ENCODE measurements around the gene DNAJC5.

Gene DNAJC5

DNA sequence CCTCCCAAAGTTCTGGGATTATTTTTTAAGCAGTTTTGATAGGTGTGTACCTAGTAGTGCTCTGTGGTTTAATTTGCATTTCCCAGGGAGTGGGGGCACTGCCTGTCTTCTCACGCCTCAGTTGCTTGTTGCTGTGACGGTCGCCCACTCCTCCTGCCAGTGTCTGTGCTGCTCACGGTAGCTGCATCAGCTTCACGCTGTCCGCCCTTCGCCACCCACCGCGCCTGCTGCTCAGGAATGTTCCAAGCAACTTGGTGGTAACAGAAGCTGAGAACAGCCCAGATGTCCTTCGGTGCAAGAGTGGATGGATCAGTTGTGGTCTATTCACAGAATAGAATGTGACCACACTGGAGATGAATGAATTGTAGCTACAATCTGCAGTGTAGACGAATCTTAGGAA lies 22.9 kb downstream of the DNAJC5 start:
- Histone ChIP-seq H3K4me2 (no peak overlapping the region), H3K27me3 (ENCODE audit: insufficient read depth, low read depth) (no peaks in the 10 kb centered on the region), H3K27ac (no peak overlapping the region), H3K9ac (no peak overlapping the region), H3K4me1 (ENCODE audit: low read depth, poor library complexity, severe bottlenecking) (no peaks in the 10 kb centered on the region), H3K79me2 (ENCODE audit: insufficient read depth, low read depth) (peaks cover 20% of the 10 kb centered on the region; the same call in 1 of the 2 replicates), H3K4me3 (IDR thresholded peaks at IDR 0.05; ENCODE audit: insufficient read depth, low read depth, low read length) (no peak overlapping the region), H3K36me3 (ENCODE audit: insufficient read depth) (no peaks in the 10 kb centered on the region), H4K20me1 (ENCODE audit: insufficient read depth) (no peaks in the 10 kb centered on the region), H2AFZ (ENCODE audit: low read depth) (no peak overlapping the region)
- TF ChIP-seq, protein P1, sequence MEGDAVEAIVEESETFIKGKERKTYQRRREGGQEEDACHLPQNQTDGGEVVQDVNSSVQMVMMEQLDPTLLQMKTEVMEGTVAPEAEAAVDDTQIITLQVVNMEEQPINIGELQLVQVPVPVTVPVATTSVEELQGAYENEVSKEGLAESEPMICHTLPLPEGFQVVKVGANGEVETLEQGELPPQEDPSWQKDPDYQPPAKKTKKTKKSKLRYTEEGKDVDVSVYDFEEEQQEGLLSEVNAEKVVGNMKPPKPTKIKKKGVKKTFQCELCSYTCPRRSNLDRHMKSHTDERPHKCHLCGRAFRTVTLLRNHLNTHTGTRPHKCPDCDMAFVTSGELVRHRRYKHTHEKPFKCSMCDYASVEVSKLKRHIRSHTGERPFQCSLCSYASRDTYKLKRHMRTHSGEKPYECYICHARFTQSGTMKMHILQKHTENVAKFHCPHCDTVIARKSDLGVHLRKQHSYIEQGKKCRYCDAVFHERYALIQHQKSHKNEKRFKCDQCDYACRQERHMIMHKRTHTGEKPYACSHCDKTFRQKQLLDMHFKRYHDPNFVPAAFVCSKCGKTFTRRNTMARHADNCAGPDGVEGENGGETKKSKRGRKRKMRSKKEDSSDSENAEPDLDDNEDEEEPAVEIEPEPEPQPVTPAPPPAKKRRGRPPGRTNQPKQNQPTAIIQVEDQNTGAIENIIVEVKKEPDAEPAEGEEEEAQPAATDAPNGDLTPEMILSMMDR (conservative IDR thresholded peaks at IDR 0.05; ENCODE audit: low read depth, low read length) = no peak

GRCh38 chr20:63919130-63919529 lies 24.2 kb downstream of the DNAJC5 start:
- no peaks in the 10 kb centered on the region for H3K36me3 ChIP-seq (ENCODE audit: insufficient read depth)
- no peak overlapping the region for H2AFZ ChIP-seq (ENCODE audit: low read depth)
- H3K4me3 ChIP-seq (IDR thresholded peaks at IDR 0.05; ENCODE audit: insufficient read depth, low read depth, low read length) = no peak overlapping the region
- no peak overlapping the region for H3K9ac ChIP-seq
- H3K27me3 ChIP-seq (ENCODE audit: insufficient read depth, low read depth) = no peaks in the 10 kb centered on the region
- TF ChIP-seq, protein P1 (conservative IDR thresholded peaks at IDR 0.05; ENCODE audit: low read depth, low read length) = no peak
- H3K4me1 ChIP-seq (ENCODE audit: low read depth, poor library complexity, severe bottlenecking) = no peaks in the 10 kb centered on the region
- no peaks in the 10 kb centered on the region for H4K20me1 ChIP-seq (ENCODE audit: insufficient read depth)
- H3K27ac ChIP-seq = no peak overlapping the region
- H3K4me2 ChIP-seq = no peak overlapping the region
- peaks cover 8% of the 10 kb centered on the region; the same call in 1 of the 2 replicates for H3K79me2 ChIP-seq (ENCODE audit: insufficient read depth, low read depth)

DNA sequence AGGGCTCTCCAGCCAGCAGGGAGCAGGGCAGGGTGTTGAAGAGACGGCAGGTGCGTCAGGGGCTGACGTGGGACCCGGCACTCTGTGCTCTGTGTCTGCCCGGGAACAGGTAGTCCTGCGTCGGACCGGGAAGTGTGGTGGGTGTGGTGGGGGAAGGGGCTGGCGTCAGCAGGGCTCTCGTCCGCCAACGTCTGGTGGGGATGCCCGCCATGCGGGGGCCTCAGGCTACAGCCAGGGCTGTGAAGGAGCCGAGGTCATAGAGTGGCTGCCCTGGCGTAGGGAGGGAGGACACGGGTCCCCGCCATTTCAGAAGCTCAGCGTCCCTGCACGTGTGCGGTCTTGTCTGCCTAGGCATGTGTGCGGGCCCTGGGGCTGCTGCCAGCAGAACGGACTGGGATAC lies 25.3 kb downstream of the DNAJC5 start:
- Histone ChIP-seq H3K36me3 (ENCODE audit: insufficient read depth) (no peaks in the 10 kb centered on the region), H3K79me2 (ENCODE audit: insufficient read depth, low read depth) (0 out of 2 replicates have a peak, but pooled peaks cover under 1% of the 10 kb centered on the region)
- TF ChIP-seq, protein P1 (conservative IDR thresholded peaks at IDR 0.05; ENCODE audit: low read depth, low read length) = no peak

DNA sequence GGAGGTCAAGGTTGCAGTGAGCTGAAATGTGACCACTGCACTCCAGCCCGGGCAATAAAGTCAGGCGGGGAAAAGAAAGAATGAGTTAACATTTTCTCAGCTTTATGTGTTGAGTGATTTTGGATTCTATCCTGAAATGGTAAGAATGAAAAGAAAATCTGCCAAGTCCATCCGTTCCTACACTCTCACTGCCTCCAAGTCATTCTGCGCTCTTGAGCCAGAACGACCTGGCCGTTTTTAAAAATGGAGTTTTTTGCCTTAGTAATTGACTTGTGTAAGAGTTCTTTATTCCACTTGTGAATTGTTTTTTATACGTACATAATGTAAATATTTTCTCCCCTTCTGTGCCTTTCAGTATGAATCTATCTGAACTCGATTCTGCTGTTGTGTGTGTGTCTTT lies 28.7 kb downstream of the DNAJC5 start:
- TF ChIP-seq, protein P1 (conservative IDR thresholded peaks at IDR 0.05; ENCODE audit: low read depth, low read length) = no peak
- Histone ChIP-seq H3K9ac (no peak overlapping the region), H3K4me1 (ENCODE audit: low read depth, poor library complexity, severe bottlenecking) (no peaks in the 10 kb centered on the region), H3K36me3 (ENCODE audit: insufficient read depth) (peaks cover 5% of the 10 kb centered on the region; the same call in 1 of the 2 replicates), H3K79me2 (ENCODE audit: insufficient read depth, low read depth) (no peaks in the 10 kb centered on the region), H3K27ac (no peak overlapping the region), H3K27me3 (ENCODE audit: insufficient read depth, low read depth) (no peaks in the 10 kb centered on the region), H2AFZ (ENCODE audit: low read depth) (no peak overlapping the region), H3K4me3 (IDR thresholded peaks at IDR 0.05; ENCODE audit: insufficient read depth, low read depth, low read length) (no peak overlapping the region), H3K4me2 (no peak overlapping the region), H4K20me1 (ENCODE audit: insufficient read depth) (no peaks in the 10 kb centered on the region)

More for the DNA sequence above, 25.3 kb downstream of the DNAJC5 start:
- no peak overlapping the region for H3K27ac ChIP-seq
- no peak overlapping the region for H3K4me3 ChIP-seq (IDR thresholded peaks at IDR 0.05; ENCODE audit: insufficient read depth, low read depth, low read length)
- no peak overlapping the region for H2AFZ ChIP-seq (ENCODE audit: low read depth)
- no peak overlapping the region for H3K9ac ChIP-seq
- no peaks in the 10 kb centered on the region for H3K4me1 ChIP-seq (ENCODE audit: low read depth, poor library complexity, severe bottlenecking)
- H4K20me1 ChIP-seq (ENCODE audit: insufficient read depth) = no peaks in the 10 kb centered on the region
- no peaks in the 10 kb centered on the region for H3K27me3 ChIP-seq (ENCODE audit: insufficient read depth, low read depth)
- H3K4me2 ChIP-seq = no peak overlapping the region
